Cardiac muscle cell (in vitro differentiated cells and primary cell): ENCODE measurements around the gene ZG16B. TPM values are rescaled to one million over a fixed set of nuclear protein-coding genes. Genes with fewer than 3 reads are reported as not detected.

Experiments
- DNase-seq, 2 donors: peaks; one replicate each; pipeline versions ENCODE4 v3.0.0 to v3.0.0-alpha.2; 2010 to 2017; ENCODE audit warnings: low read depth in 1 of 2, low spot score in 1 of 2
- H3K27ac ChIP-seq: fragments of 200-600 bp; sonication (generic); 2 replicates; pipeline ENCODE4 v1.5.1; 2016
- H3K27me3 ChIP-seq: fragments of 200-600 bp; sonication (generic); 2 replicates; pipeline ENCODE4 v1.6.0; 2016; ENCODE audit warnings: control low read depth
- H3K36me3 ChIP-seq: fragments of 200-600 bp; sonication (generic); 2 replicates; pipeline ENCODE4 v1.5.1; 2016; ENCODE audit warnings: control low read depth
- H3K4me1 ChIP-seq: fragments of 200-600 bp; sonication (generic); 2 replicates; pipeline ENCODE4 v1.8.1; 2017; ENCODE audit warnings: low read depth, mild to moderate bottlenecking, mixed run types
- H3K4me3 ChIP-seq: fragments of 200-600 bp; sonication (generic); 2 replicates; pipeline ENCODE4 v1.5.1; 2016; ENCODE audit warnings: mild to moderate bottlenecking
- H3K9me3 ChIP-seq: fragments of 200-600 bp; sonication (generic); 2 replicates; pipeline ENCODE4 v1.5.1; 2017; ENCODE audit warnings: low read depth, mild to moderate bottlenecking, control low read depth
- CTCF ChIP-seq: IDR thresholded peaks from 2 replicates; pipeline ENCODE4 v1.5.1; 2012; ENCODE audit warnings: low read depth, mild to moderate bottlenecking, low read length
- polyA plus RNA-seq: library from polyadenylated mRNA; unstranded; fragments of >200 nt; fragmentation: Nextera tagmentation; extraction: Ambion mirVana; gene quantifications from 2 replicates; pipeline ENCODE4 v1.2.1, GENCODE V29; 2016
- total RNA-seq: library from RNA; depleted of rRNA; stranded (reverse); fragments of >200 nt; gene quantifications from 2 replicates; pipeline ENCODE4 v1.2.3, GENCODE V29; 2016

The ZG16B gene
- total and polyA plus RNA-seq, 2 experiments from 2014 or later, result not detected

DNA sequence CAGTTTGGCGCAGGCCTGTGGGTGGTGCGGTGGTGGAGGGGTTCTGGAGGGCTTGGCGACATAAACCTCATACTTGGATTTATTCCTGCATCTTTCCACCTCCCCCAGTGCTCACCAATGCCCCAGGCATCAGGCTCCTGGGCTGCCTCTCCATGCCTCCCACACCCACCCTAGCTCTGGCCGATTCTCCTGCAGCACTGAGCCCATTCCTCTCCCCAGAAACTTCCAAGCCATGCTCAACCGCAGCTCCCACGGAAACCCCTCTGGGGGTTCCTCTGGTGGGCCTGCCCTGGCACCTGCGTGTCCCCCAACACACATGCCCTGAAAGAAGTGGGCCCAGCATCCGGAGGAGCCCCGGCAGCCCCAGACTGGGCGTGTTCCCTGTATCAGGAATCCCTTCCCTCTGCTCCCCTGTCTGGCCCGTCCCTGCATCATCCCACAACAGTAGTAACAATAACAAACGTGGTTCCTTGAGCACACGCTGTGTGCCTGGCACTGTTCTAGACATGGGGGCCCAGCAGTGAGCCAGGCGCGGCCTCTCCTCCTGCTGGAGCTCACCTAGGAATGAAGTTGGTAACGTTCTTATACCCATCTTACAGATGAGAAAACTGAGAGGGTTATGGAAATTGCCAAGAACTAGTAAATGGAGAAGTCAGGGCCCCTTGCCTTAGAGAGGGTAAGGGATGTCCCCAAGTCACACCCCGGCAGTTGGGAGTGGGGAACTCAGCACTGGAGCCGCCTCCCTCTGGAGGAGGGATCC lies 10.7 kb upstream of the ZG16B start:
- Histone ChIP-seq H3K36me3 (no peaks in the 10 kb centered on the region), H3K27me3 (no peaks in the 10 kb centered on the region), H3K9me3 (no peaks in the 10 kb centered on the region), H3K4me1 (no peaks in the 10 kb centered on the region), H3K27ac (no peak overlapping the region), H3K4me3 (no peak overlapping the region)
- no peak for TF ChIP-seq CTCF
- no peak for DNase-seq

DNA sequence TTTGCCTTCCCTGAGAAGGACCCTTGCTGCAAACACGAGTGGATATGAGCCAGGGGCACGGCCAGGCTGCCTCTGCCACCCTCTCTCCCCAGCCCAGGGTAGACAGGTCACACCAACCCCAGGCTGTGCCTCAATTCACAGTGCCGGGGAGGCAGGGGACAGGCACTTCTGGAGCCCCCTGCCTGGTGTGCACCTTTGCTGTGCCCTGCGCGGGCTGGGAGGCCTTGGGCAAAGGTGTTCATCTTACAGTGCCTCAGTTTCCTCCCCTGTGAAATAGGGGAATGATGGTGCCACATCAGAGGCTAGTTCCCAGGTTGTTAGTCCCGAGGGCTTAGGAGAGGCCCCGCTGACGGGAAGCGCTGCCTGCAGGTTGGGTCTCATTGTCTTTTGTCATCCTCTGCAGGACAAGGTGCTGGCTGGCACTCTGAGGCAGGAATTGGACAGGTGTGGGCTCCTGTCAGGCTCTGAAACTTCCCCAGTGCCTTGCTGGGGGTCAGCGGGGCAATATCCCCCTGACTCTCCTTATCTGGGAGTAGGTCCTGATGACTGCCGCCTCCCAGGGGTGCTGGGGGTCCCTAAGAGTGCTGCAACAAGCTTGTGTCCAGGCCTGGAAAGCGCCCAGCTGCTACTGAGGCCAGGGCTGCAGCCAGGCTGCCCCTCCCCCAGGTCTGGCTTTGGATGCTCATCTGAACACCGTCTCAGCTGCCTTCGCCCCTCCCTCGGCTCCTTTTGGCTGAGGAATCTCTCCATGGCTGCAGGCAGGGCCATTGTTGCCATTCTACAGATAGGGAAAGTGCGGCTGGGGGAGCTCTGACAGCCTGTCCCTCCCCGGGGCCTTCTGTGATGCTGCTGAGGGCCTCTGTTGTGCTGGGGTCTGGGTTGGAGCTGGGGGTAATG lies 9.9 kb upstream of the ZG16B start:
- H3K9me3 ChIP-seq, result no peaks in the 10 kb centered on the region
- no peak overlapping the region for H3K4me3 ChIP-seq
- no peaks in the 10 kb centered on the region for H3K36me3 ChIP-seq
- no peak overlapping the region for H3K27ac ChIP-seq
- DNase-seq, result no peak
- no peak for TF ChIP-seq CTCF
- H3K4me1 ChIP-seq, result no peaks in the 10 kb centered on the region
- H3K27me3 ChIP-seq, result no peaks in the 10 kb centered on the region

- TF ChIP-seq CTCF, result no peak
Measured at GRCh38 chr16:2820836-2821486, 9.1 kb upstream of the ZG16B start.

DNA sequence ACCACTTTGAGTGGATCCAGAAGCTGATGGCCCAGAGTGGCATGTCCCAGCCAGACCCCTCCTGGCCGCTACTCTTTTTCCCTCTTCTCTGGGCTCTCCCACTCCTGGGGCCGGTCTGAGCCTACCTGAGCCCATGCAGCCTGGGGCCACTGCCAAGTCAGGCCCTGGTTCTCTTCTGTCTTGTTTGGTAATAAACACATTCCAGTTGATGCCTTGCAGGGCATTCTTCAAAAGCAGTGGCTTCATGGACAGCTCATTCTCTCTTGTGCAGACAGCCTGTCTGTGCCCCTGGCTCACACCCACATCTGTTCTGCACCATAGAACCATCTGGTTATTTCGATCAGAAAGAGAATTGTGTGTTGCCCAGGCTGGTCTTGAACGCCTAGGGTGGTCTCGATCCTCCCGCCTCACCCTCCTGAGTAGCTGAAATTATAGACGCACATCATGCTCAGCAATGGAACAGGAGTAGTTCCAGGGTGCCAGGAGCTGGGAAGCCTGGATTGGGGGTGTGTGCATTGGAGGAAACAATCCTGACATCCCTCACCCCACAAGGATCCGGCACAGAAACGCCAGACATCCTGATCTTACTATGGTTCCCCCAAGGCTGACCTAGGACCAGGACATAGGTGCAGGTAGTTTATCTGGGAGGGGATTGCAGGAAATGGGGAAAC lies 8.5 kb upstream of the ZG16B start:
- Histone ChIP-seq H3K4me1 (no peaks in the 10 kb centered on the region), H3K36me3 (no peaks in the 10 kb centered on the region), H3K4me3 (no peak overlapping the region), H3K27me3 (no peaks in the 10 kb centered on the region), H3K9me3 (no peaks in the 10 kb centered on the region), H3K27ac (no peak overlapping the region)
- DNase-seq, result no peak
- no peak for TF ChIP-seq CTCF

More at GRCh38 chr16:2820836-2821486, 9.1 kb upstream of the ZG16B start:
- no peaks in the 10 kb centered on the region for H3K4me1 ChIP-seq
- DNase-seq, result no peak
- no peaks in the 10 kb centered on the region for H3K27me3 ChIP-seq
- no peaks in the 10 kb centered on the region for H3K36me3 ChIP-seq
- no peak overlapping the region for H3K27ac ChIP-seq
- no peaks in the 10 kb centered on the region for H3K9me3 ChIP-seq
- no peak overlapping the region for H3K4me3 ChIP-seq

DNA sequence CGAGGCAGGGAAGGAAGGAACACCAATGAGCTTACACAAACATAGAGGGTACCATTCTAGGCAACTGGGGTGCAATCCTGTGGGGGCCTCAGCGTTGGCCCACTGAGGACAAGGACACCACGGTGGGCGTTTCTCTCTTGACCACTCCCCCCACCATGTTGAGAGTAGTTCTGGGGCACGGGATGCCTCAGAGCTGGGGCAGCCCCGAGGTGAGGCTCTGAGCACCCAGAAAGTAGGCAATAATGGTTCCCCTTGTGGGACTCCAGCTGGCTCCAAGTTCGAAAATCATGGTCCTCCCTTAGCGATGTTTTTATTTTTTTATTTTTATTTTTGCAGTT lies 8.0 kb upstream of the ZG16B start:
- no peak overlapping the region for H3K4me3 ChIP-seq
- H3K9me3 ChIP-seq, result no peaks in the 10 kb centered on the region
- DNase-seq, result no peak
- no peaks in the 10 kb centered on the region for H3K27me3 ChIP-seq
- no peaks in the 10 kb centered on the region for H3K36me3 ChIP-seq
- H3K4me1 ChIP-seq, result no peaks in the 10 kb centered on the region
- no peak overlapping the region for H3K27ac ChIP-seq
- TF ChIP-seq CTCF, result no peak
